Tibial nerve (tissue), 3 donors: ENCODE results near the gene CAB39.

Source experiments
- POLR2A ChIP-seq, 2 donors: fragments of 450-650 bp; IDR thresholded peaks; one replicate each; pipeline ENCODE4 v1.6.1; 2017; ENCODE audit warnings: antibody characterized with exemption in 2 of 2, mild to moderate bottlenecking in 2 of 2, moderate library complexity in 2 of 2
- TF ChIP-seq, protein P1 (sequence below), 5 experiments: fragments of 200-600 bp in 3 of 5; fragments of 450-650 bp in 2 of 5; sonication (generic) in 3 of 5; IDR thresholded peaks; one replicate each; pipeline ENCODE4 v1.5.1; 2016 to 2019; ENCODE audit warnings: antibody characterized with exemption in 5 of 5, mild to moderate bottlenecking in 3 of 5, moderate library complexity in 2 of 5

GRCh38 chr2:230865766-230866755, 153.4 kb downstream of the CAB39 start:
- TF ChIP-seq, protein P1, sequence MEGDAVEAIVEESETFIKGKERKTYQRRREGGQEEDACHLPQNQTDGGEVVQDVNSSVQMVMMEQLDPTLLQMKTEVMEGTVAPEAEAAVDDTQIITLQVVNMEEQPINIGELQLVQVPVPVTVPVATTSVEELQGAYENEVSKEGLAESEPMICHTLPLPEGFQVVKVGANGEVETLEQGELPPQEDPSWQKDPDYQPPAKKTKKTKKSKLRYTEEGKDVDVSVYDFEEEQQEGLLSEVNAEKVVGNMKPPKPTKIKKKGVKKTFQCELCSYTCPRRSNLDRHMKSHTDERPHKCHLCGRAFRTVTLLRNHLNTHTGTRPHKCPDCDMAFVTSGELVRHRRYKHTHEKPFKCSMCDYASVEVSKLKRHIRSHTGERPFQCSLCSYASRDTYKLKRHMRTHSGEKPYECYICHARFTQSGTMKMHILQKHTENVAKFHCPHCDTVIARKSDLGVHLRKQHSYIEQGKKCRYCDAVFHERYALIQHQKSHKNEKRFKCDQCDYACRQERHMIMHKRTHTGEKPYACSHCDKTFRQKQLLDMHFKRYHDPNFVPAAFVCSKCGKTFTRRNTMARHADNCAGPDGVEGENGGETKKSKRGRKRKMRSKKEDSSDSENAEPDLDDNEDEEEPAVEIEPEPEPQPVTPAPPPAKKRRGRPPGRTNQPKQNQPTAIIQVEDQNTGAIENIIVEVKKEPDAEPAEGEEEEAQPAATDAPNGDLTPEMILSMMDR (IDR thresholded peaks at IDR 0.05), result peak in 1 of 5 experiments; percentile 26
- TF ChIP-seq POLR2A (IDR thresholded peaks at IDR 0.05), result no peak
